Ascending aorta (tissue), 2 donors: ENCODE measurements around the gene NCMAP. TPM values are rescaled to one million over a fixed set of nuclear protein-coding genes. Genes with fewer than 3 reads are reported as not detected.

Experiments used
- DNase-seq, 2 donors: peaks; one replicate each; pipeline ENCODE4 v3.0.0-alpha.2; 2019; ENCODE audit warnings: low spot score in 2 of 2
- H3K27ac ChIP-seq, 2 donors: fragments of 200-600 bp; sonication (generic); one replicate each; pipeline ENCODE4 v1.5.1; 2016 to 2017; ENCODE audit warnings: mild to moderate bottlenecking in 1 of 2
- H3K27me3 ChIP-seq: fragments of 200-600 bp; sonication (generic); one replicate; pipeline ENCODE4 v1.5.1; 2017
- H3K36me3 ChIP-seq, 2 donors: fragments of 200-600 bp; sonication (generic); one replicate each; pipeline ENCODE4 v1.5.1; 2016
- H3K4me1 ChIP-seq, 2 donors: fragments of 200-600 bp; sonication (generic); one replicate each; pipeline ENCODE4 v1.5.1; 2016 to 2017; ENCODE audit warnings: mild to moderate bottlenecking in 1 of 2
- H3K4me3 ChIP-seq, 2 donors: fragments of 200-600 bp; sonication (generic); one replicate each; pipeline ENCODE4 v1.5.1; 2016 to 2017; ENCODE audit warnings: mild to moderate bottlenecking in 1 of 2
- H3K9me3 ChIP-seq, 2 donors: fragments of 200-600 bp; sonication (generic); one replicate each; pipeline ENCODE4 v1.5.1; 2016
- CTCF ChIP-seq, 3 experiments: fragments of 200-600 bp in 2 of 3; fragments of 450-650 bp in 1 of 3; sonication (generic) in 2 of 3; IDR thresholded peaks; one replicate each; pipeline ENCODE4 v1.5.1; 2016 to 2019; ENCODE audit warnings: antibody characterized with exemption in 3 of 3, mild to moderate bottlenecking in 1 of 3, moderate library complexity in 1 of 3
- intact Hi-C: fragments of 100-400 bp; cut with DNase I; formaldehyde crosslinking; loops from one replicate; pipeline ENCODE4 v1.15.1; 2023
- total RNA-seq: library from RNA; depleted of rRNA; stranded (reverse); fragments of >200 nt; gene quantifications from one replicate; pipeline ENCODE4 v1.1.0, GENCODE V29; 2016

Gene NCMAP
- total RNA-seq, 1 donor from 2014 or later, result not detected

GRCh38 chr1:24619376-24619775 is 63.5 kb downstream of the NCMAP start:
- Histone ChIP-seq H3K4me3 (no peak overlapping the region), H3K36me3 (no peaks in the 10 kb centered on the region), H3K4me1 (no peaks in the 10 kb centered on the region), H3K9me3 (no peaks in the 10 kb centered on the region), H3K27ac (no peak overlapping the region), H3K27me3 (no peaks in the 10 kb centered on the region)
- intact Hi-C loops, result no loop called here
- no peak for TF ChIP-seq CTCF (IDR thresholded peaks at IDR 0.05)
- DNase-seq, result no peak

DNA sequence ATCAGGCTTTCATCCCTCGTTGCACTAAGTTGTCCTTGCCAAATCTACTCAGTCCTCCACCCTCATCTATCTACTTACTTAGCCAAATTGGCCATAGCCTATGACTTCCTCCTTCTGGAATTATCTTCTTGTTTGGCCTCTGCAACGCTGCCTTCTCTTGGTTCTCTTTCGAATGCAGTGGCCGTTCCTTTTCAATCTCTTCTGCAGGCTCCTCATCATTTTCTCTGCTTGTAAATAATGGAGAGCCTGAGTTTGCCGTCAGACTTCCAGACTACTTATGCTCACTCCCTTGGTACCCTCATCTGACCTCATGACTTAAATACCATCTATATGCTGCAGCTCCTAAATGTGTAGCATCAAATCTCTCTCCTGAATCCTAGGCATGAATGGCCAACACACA is 64.8 kb downstream of the NCMAP start:
- Histone ChIP-seq H3K27ac (no peak overlapping the region), H3K36me3 (no peaks in the 10 kb centered on the region), H3K4me1 (no peaks in the 10 kb centered on the region), H3K9me3 (no peaks in the 10 kb centered on the region), H3K27me3 (no peaks in the 10 kb centered on the region), H3K4me3 (no peak overlapping the region)
- no peak for DNase-seq
- no peak for TF ChIP-seq CTCF (IDR thresholded peaks at IDR 0.05)
- intact Hi-C loops, result no loop called here

DNA sequence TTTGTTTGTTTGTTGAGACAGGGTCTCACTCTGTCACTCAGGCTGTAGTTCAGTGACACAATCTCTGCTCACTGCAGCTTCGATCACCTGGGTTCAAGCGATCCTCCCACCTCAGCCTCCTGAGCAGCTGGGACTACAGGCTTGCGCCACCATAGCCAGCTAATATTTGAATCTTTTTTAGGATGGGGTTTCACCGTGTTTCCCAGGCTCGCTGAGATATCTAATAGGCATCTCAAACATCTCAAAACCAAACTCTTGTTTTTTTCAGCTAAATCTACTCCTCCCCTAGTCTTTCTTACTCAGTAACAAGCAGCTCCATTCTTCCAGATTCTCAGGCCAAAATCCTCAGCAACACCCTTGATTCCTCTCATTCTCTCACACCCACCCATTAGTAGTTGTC is 65.2 kb downstream of the NCMAP start:
- H3K36me3 ChIP-seq, result no peaks in the 10 kb centered on the region
- H3K4me3 ChIP-seq, result no peak overlapping the region
- H3K4me1 ChIP-seq, result no peaks in the 10 kb centered on the region
- TF ChIP-seq CTCF (IDR thresholded peaks at IDR 0.05), result no peak
- no peak overlapping the region for H3K27ac ChIP-seq
- no peaks in the 10 kb centered on the region for H3K27me3 ChIP-seq
- no peaks in the 10 kb centered on the region for H3K9me3 ChIP-seq
- no peak for DNase-seq
- intact Hi-C loops, result no loop called here

GRCh38 chr1:24622218-24622617 is 66.3 kb downstream of the NCMAP start:
- intact Hi-C loops, result no loop called here
- H3K36me3 ChIP-seq, result no peaks in the 10 kb centered on the region
- no peak for TF ChIP-seq CTCF (IDR thresholded peaks at IDR 0.05)
- no peaks in the 10 kb centered on the region for H3K4me1 ChIP-seq
- H3K27me3 ChIP-seq, result no peaks in the 10 kb centered on the region
- H3K27ac ChIP-seq, result no peak overlapping the region
- H3K9me3 ChIP-seq, result no peaks in the 10 kb centered on the region
- no peak for DNase-seq
- no peak overlapping the region for H3K4me3 ChIP-seq

DNA sequence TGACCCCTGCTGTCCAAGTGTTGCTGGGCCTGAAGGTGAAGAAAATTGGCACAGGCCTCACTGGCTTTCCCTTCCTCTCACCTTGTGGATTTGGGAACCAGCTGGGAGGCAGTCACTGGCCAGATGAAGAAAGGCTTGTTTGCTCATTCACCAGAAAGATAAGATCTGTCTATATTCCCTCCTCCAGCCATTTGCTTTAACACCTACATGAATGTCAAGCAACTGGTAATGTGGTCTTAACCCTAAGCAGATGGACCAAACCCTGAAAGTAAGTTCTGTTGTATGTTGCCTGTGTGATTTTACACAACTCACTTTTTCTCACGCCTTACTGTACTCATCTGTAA is 76.9 kb downstream of the NCMAP start:
- intact Hi-C loops, result no loop called here
- no peaks in the 10 kb centered on the region for H3K9me3 ChIP-seq

More for the DNA sequence above, 76.9 kb downstream of the NCMAP start:
- no peak for TF ChIP-seq CTCF (IDR thresholded peaks at IDR 0.05)
- no peak for DNase-seq
- Histone ChIP-seq H3K4me1 (no peaks in the 10 kb centered on the region), H3K27me3 (no peaks in the 10 kb centered on the region), H3K4me3 (no peak overlapping the region), H3K27ac (no peak overlapping the region), H3K36me3 (no peaks in the 10 kb centered on the region)
